HG03280 (cell line): Measurements from ENCODE around the gene ZNF536.
"Not testable (repeated sequence)": the region's sequence is repeated elsewhere in the genome, so short reads cannot be mapped to it uniquely, and the experiment has no call there.

Source experiments
- ATAC-seq: cut with Tn5 transposase; IDR thresholded peaks from one replicate; pipeline ENCODE4 v1.9.1; 2021; ENCODE audit warnings: mild to moderate bottlenecking, moderate library complexity; ENCODE audit not compliant: unreplicated experiment

ZNF536 gene

DNA sequence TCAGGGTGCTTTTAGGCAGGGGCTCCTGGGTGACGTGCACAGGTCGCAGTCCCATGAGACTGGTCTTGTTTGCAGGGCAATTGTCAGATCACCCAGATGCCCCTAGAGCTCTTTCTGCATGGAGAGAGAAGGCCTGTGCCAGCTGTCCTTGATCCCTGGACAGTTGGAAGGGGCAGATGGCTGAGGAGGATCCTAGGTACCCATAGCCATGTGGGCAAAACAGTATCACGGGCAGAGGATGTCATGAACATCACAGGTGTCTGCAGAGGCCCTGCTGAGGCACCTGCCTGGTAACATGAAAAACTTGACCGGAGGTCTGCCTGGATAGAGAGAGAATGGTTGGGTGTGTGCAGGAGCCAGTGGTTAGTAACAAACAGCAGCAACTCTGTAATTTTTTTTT lies 99.3 kb downstream of the ZNF536 start:
- ATAC-seq, result no peak

DNA sequence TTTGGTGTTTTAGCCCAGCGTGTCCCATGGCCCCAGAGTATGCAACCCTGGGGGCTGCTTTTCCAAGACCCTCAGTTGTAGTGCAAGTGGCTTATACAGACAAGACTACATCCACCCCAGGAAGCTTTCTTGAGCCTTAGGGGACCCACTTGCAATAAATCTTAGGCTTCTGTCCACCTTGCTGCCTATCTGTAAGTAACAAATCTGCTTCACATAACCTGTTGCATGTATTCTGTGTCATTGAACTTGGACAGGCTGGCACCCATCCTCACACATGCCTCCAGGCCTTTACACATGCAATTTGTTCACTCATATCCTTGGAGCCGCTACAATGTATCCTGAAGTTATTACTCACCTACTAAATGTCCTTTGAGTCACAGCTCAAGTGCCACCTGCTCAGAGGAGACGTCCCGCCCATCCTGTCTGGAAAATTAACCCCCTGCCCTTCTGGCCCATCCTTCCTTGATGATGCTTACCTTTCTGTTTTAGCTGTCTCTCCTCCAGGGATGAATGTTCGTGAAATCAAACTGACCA lies 101.2 kb downstream of the ZNF536 start:
- ATAC-seq, result no peak

DNA sequence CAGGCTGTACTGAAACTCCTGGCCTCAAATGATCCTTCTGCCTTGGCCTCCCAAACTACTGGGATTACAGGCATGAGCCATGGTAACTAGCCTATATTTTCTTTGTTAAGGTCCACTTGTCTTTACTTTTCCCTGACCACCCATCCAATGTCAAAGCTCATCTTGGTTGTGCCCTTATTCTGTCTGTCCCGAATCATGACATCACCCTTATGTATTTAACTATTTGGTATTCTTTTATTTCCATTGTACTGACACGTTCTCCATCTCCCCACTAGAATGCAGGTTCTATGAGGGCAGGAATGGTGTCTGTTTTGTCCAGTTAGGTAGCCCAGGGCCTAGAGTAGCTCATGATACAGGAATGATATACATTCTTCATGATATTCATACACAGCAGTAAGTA lies 104.8 kb downstream of the ZNF536 start:
- ATAC-seq, result no peak

DNA sequence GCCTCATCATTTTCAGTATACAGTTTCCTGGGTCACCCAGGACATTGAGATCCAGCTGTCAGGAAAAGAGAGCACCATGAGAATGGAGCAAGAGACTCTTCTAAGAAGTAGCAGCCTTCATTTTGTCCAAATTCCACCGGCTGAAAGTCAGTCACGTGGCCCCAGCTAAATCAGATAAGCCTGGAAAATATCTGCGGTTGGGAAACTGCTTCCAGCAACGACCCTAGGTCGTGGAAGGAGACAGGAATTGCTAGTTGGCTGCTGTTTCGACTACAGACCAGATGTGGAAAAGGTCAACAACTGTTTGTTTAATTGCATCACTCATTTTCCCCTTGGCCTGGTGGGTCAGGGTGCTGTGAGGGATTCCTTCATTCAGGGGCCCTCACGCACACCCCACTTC lies 107.0 kb downstream of the ZNF536 start:
- no peak for ATAC-seq

DNA sequence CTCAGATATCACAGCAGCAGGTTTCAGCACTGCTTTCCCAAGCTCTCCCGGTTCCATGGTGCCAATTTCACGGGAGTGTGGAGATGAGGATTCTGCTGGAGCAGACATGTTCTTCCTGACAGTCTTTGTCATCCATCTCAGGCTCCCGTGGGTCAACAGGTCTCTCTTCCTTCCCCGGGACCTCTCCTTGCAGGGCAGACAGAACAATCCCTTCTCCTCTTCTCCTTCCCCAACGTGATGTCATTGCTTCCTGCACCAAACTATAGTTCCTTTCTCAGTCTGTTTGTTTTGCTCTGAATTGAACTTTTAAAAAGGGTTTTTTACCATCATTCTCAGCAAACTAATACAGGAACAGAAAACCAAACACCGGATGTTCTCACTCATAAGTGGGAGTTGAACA lies 107.9 kb downstream of the ZNF536 start:
- ATAC-seq, result no peak

DNA sequence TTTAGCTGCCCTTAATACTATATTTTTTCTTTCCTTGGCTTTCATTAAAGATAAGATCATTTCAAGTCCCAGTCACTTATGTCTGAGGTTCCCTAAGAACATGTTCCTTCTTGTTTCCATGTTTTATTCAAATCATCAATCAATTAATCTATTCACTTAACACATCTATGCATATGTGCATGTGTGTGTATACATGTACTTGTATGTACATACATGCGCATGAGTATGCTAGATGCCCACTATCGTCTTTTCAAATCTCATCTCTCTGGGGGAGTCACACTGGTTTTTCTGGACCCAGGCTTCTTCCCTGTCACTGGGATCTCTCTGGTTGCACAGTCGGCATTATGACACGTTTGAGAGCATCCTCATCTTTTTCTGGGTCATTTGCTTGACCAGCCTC lies 108.9 kb downstream of the ZNF536 start:
- ATAC-seq, result no peak

DNA sequence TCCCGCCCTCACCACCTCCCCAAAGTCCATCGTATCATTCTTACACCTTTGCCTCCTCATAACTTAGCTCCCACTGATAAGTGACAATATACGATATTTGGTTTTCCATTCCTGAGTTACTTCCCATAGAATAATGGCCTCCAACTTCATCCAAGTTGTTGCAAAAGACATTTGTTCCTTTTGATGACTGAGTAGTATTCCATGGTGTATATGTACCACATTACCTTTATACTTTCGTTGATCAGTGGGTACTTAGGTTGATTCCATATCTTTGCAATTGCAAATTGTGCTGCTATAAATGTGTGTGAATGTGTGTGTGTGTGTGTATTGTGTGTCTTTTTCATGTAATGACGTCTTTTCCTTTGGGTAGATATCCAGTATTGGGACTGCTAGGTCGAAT lies 109.6 kb downstream of the ZNF536 start:
- ATAC-seq, result no peak

DNA sequence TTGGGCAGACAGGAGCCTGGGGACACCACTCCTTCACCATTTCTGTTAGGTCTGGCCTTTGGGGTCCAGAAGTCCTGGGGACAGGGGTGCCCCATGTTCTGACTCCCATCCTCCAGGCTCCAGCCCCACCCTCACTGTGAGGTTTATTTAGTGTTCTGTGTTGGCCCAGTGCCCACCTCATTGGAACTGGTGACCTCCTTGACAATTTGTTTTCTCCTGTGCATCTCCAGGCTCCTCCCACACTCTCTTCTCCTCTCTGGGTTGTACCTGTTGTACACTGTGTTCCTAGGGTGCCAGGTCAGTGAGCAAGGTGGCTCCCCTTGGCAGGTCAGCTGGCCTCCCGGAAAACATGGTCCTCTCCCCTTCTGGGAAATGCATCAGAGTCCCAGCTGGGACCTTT lies 110.8 kb downstream of the ZNF536 start:
- ATAC-seq, result no peak

DNA sequence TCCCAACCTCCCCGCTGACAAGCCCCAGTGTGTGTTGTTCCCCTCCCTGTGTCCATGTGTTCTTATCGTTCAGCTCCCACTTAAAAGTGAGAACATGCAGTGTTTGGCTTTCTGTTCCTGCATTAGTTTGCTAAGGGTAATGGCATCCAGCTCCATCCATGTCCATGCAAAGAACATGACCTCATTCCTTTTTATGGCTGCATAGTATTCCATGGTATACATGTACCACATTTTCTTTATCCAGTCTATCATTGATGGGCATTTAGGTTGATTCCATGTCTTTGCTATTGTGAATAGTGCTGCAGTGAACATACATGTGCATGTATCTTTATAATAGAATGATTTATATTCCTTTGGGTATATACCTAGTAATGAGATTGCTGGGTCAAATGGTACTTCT lies 114.1 kb downstream of the ZNF536 start:
- not testable (repeated sequence) for ATAC-seq

DNA sequence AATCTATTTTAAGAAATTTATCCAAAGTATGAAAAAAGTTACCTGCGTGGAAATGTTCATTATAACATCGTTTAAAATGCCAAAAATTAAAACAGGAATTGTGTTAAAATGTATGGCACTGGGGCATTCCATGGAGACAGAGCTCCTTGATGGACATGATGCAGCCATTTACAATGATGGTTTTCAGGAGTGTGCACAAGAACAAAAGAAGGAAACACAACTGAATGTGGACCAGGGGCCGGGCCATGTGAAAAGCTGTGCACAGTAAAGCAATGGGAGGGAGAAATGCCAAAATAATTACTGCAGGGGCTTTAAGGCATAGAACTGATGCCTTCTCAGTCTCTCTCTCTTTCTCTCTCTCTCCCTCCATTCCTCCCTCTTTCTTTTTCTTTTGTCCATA lies 115.0 kb downstream of the ZNF536 start:
- ATAC-seq, result no peak

DNA sequence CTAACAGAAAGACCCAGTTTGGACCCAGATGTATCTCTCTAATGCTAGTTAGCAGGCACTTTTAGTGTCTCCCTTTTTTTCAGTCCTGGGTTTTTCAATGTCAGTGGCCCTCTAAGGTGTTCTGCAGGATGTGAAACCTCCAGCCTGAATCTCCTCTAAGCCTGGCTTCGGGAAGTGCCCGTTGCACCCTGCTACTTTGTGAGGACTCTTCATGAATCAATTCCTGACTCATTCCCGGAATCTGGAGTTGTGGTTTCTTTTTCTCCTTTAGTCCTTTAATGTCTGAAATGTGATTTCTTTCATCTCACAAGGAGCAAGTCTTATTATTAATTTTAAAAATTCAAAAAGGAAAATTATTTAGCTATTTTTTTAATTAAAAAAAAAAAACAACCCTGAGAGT lies 116.0 kb downstream of the ZNF536 start:
- ATAC-seq, result no peak

DNA sequence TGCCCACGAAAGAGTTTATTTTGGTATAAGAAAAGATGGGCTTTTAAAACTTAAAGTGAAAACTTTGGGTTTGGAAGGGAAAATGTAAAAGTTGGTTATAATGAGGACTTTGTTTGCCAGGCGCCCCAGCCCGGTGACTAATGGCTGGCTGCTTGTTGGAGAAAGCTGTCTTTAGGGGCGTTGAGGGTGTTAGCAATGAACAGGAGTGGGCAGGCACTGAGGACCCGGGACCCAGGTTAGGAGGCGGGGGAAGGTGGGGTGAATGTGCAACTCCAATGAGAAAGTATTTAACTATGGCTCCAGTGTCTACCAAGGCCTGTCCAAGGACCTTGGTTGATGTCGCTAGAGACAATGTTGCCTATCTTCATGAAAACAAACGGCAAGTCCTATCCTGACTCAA lies 118.6 kb downstream of the ZNF536 start:
- ATAC-seq, result no peak

DNA sequence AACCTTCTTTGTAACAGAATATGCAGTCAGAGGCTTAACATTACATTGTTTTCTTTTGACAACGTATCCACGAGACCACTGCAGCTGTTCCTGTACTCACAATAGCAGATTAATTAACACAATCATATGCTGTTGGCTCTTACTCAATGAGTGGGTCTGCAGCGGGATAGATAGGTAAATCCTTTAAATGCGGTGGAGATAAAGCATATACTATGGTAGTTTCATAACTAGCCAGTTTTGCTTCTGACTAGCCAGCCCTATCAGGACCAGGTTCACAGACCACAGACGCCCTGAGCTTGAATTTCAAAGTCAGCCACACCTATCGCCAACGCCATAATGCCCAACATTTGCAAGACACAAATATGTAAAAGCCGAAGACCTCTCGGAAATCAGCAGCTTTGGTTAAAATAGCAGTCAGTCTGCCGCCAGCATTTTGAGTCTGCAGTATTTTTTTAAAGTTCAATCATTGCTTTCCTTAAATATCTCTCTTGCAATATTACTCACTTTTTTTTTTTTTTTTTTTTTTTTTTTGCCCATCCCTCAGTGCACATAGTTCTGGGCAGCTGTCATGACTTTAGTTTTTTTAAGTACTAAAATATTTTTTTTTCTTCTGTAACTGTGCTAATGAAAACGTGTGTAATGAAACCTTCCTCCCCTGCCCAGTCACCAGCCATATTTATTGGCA lies 120.5 kb downstream of the ZNF536 start:
- ATAC-seq, result no peak

DNA sequence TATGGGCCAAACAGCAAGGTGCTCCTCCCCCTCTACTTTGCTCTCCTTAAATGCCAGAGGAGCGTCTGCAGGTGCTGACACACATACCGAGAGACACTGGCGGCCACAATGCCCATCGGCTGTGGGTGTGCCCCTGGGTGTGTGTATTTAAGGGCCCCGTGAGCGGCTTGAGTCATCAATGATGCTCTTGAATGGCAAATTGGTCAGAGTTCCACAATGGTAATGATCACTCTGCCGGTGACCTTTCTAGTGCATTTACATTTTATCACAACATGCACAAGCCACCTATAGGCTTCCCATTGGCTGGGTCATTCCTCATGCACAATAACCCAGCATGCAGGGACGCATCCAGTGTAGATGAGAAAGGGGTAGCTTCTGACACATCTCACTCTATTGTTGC lies 124.8 kb downstream of the ZNF536 start:
- ATAC-seq, result no peak

DNA sequence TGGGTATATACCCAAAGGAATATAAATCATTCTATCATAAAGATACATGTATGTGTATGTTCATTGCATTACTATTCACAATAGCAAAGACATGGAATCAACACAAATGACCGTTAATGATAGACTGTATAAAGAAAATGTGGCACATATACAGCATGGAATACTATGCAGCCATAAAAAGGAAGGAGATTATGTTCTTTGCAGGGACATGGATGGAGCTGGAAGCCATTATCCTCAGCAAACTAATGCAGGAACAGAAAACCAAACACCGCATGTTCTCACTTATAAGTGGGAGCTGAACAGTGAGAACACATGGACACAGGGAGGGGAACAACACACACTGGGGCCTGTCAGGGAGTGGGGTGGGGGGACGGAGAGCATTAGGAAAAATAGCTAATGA lies 125.9 kb downstream of the ZNF536 start:
- not testable (repeated sequence) for ATAC-seq

DNA sequence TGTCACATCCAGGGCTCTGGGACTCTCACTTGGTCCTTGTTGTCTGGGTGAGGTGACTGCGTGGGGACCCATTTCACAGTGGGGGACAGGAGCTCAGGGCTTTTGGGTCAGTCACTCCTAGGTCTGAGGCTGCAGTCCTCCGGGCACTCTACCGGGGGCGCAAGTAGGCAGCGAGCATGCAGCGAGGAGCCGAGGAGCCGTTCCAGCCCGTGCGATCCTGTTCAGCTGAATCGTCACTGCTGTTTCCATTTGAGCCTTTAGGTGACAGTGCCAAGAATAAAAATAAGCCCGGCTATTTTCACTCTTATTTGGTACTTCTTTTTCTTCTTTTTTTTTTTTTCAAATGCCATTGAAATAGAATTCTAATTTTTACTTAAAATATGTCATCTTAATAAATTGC lies 126.5 kb downstream of the ZNF536 start:
- no peak for ATAC-seq

DNA sequence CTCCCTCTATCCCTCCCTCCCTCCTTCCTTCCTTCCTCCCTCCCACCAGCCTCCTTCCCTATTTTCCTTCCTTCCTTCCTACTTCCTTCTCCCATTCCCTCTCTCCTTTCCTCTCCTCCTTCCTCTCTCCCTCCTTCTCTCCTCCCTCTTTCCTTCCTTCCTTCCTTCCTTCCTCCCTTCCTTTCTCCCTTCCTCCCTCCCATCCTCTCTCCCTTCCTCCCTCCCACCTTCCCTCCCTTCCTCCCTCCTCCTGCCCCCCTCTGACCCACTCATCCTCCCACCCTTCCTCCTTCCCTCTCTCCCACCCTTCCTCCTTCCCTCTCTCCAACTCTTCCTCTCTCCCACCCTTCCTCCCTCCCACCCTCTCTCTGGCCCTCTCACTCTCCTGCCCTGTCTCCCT lies 132.1 kb downstream of the ZNF536 start:
- no peak for ATAC-seq

DNA sequence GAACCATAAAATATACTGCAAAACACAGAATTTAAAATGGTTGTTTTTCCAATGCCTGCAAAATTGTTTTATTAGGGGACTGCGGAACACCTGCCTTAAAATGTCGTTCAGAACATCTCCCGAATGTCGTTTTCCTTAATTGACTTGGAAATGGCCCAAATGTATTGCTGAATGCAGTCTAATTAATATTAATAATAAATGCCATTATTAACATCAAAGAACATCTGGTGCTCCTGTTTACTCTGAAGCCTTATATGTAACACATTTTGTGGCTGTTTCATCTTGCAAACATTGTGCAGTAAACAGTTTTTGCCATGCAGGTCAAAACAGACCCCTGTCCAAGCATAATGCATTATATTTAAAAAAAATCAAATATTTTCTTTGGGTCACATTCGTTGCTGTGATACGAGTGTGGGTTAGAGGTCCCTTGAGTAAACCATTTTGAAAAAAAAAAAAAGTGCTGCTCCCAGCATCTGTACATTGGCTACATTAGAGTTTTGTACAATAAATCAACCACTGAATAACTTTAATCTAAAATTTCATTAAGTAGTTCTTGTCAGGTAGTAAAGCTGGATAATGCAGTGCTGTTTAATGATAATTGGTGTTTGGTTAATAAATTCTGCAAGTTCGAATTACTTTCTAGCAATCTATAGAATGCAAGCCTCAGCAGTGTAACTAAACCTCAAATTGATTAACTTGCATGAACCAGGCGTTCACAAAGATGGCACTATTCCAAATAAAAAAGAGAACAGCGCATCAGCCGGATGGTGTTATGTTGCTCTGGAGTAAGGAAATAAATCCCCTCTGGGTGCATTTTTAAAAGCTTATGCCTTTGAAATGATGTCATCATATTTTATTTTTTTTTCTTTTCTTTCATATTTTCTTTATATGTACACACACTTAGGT lies 140.2 kb downstream of the ZNF536 start:
- ATAC-seq, result no peak

DNA sequence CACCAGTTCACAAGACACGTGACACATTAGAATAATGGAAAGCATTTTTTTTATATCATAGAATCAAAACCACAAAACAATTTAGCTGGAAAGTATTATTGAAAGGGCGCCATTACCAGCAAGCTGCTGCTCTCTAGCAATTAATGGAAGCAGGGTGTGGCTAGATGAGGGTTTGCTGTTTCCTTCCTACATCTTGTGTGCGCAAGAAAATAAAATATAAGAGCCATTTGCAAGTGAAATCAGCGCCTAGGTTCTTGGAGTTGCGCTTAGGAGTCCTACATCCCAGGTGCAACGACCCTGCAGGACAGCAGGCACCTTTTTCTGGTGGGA lies 140.9 kb downstream of the ZNF536 start:
- ATAC-seq, result no peak

DNA sequence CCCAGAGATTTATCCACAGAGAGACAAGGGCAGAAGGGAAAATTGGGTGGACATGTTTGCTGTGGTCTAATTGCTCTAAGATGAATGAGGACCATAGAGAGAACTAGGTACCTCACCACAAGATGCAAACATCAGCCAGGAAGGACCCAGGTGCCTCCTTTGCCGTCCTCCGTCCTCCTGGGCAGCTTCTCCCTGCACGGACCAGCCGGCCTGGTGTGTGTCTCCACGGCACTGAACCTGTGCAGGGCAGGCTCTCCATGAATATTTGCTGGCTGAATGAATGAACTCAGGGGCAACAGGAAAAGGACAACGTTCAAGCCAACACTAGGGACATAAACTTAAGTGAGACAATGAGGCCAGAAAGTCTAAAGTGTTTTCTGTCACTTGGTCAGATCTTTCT lies 143.9 kb downstream of the ZNF536 start:
- ATAC-seq, result no peak

DNA sequence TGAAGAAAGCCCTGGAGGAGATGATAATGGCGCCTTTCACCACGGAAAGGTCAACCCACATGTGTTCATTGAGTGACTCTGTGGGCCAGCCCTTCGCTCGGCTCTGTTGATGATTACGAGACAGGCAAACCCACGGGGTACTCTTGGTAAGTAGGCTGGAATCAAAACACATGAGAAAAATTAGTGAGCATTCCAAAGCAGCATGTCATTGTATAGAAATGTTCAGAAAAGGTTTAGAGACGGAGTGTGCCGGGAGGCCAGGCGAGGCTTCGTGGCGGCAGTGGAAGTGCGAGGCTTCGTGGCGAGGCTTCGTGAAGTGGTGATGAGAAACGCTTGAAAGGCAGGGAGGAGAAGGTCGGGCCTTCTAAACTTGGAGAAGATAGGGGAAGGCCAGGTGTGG lies 144.3 kb downstream of the ZNF536 start:
- ATAC-seq, result no peak

DNA sequence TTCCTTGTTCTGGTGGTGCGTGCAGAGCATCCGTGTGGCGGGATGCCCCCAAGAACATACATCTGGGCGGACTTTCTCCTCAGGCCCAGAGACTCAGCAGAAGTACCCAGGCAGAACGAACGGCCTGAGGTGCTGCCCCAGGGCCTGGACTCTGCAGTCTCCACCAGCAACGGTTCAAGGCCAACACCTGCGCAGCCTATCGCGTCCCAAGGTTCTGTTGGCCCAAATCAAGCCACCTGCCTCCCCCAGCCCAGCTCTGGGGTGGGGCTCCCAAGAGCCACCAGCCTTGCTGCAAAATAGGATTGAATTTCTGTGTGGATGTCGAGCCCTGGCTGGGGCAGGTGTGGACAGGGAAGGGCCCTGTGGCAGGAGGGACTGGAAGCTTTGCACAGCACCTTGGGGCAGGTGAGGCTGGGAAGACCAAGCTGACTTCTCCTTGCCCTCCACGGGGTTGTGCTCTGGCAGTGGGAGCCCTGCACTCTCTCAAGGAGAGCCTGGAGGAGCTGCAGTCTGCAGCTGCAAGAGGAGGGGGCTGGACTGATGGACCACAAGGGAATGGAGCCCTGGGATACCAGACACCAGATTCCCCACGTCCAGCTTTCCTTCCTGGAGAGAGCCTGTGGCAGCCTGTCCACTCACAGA lies 146.9 kb downstream of the ZNF536 start:
- no peak for ATAC-seq
